Breast epithelium (tissue), 4 donors: ENCODE measurements around the gene CASD1. TPM values are rescaled to one million over a fixed set of nuclear protein-coding genes. Genes with fewer than 3 reads are reported as not detected.

ENCODE experiments used
- DNase-seq, 2 donors: peaks; one replicate each; pipeline ENCODE4 v3.0.0-alpha.2; 2019; ENCODE audit warnings: low spot score in 2 of 2
- H3K27ac ChIP-seq, 2 donors: fragments of 200-600 bp; sonication (generic) in 1 of 2; one replicate each; pipeline ENCODE4 v1.5.1; 2016 to 2019; ENCODE audit warnings: mild to moderate bottlenecking in 1 of 2
- H3K27me3 ChIP-seq, 2 donors: fragments of 200-600 bp; sonication (generic) in 1 of 2; one replicate each; pipeline versions ENCODE4 v1.5.1 to v1.6.0; 2017 to 2019; ENCODE audit warnings: control low read depth in 1 of 2, mild to moderate bottlenecking in 1 of 2
- H3K36me3 ChIP-seq: fragments of 200-600 bp; one replicate; pipeline ENCODE4 v1.5.1; 2019
- H3K4me1 ChIP-seq, 2 donors: fragments of 200-600 bp; sonication (generic); one replicate each; pipeline ENCODE4 v1.5.1; 2016 to 2019; ENCODE audit warnings: control low read depth in 1 of 2
- H3K4me3 ChIP-seq, 3 donors: fragments of 200-600 bp; sonication (generic); 1 replicate in 2 of 3; 2 replicates in 1 of 3; pipeline ENCODE4 v1.5.1; 2016 to 2019; ENCODE audit warnings: mild to moderate bottlenecking in 3 of 3, moderate library complexity in 2 of 3
- H3K9me3 ChIP-seq, 2 donors: fragments of 200-600 bp; sonication (generic) in 1 of 2; one replicate each; pipeline ENCODE4 v1.5.1; 2016 to 2019; ENCODE audit warnings: control low read depth in 1 of 2
- CTCF ChIP-seq, 3 donors: fragments of 450-650 bp; IDR thresholded peaks; one replicate each; pipeline ENCODE4 v1.5.1; 2016 to 2017; ENCODE audit warnings: antibody characterized with exemption in 3 of 3, mild to moderate bottlenecking in 3 of 3, moderate library complexity in 3 of 3
- POLR2A ChIP-seq: fragments of 450-650 bp; IDR thresholded peaks from one replicate; pipeline ENCODE4 v1.6.1; 2016; ENCODE audit warnings: antibody characterized with exemption, mild to moderate bottlenecking, moderate library complexity
- POLR2AphosphoS5 ChIP-seq, 3 donors: sonication (generic); formaldehyde crosslinking; IDR thresholded peaks; one replicate each; pipeline ENCODE4 v1.6.1; 2017; ENCODE audit warnings: antibody characterized with exemption in 3 of 3
- intact Hi-C: fragments of 100-400 bp; cut with DNase I; formaldehyde crosslinking; loops from one replicate; pipeline ENCODE4 v1.15.1; 2023; ENCODE audit warnings: low total_unique reads
- total RNA-seq, 3 donors: library from RNA; depleted of rRNA; stranded (reverse); fragments of >200 nt; gene quantifications; one replicate each; pipeline ENCODE4 v1.1.0, GENCODE V29; 2016

The CASD1 gene
- total RNA-seq, 3 donors from 2014 or later, result 23.7 to 53.6 (median 27.5) TPM

DNA sequence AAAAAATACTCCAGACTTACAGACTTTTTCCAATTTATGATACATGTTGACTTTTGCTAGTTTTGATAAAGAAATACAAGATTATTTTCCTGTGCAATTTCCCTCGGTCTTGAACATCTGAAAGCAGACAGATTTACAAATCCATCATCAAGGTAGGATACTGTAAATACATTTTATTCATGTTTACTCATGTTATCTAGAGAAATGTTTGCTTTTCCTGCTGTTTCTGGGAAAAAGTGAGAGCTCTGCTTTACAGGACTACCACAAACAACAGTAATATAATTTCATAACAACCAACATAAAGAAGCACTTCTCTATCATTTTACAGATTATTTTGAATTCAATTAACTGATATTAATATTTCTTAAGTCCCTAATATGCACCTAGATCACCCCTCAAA, 31.7 kb upstream of the CASD1 start:
- no peaks in the 10 kb centered on the region for H3K9me3 ChIP-seq
- DNase-seq, result no peak
- no peaks in the 10 kb centered on the region for H3K27me3 ChIP-seq
- H3K4me3 ChIP-seq, result no peak overlapping the region
- intact Hi-C loops, result no loop called here
- H3K36me3 ChIP-seq, result no peaks in the 10 kb centered on the region
- no peaks in the 10 kb centered on the region for H3K4me1 ChIP-seq
- TF ChIP-seq CTCF (IDR thresholded peaks at IDR 0.05), result no peak
- TF ChIP-seq POLR2AphosphoS5 (IDR thresholded peaks at IDR 0.05), result no peak
- no peak for TF ChIP-seq POLR2A
- no peak overlapping the region for H3K27ac ChIP-seq

- intact Hi-C loops, result no loop called here
- Histone ChIP-seq H3K36me3 (no peaks in the 10 kb centered on the region), H3K27ac (no peak overlapping the region), H3K4me3 (no peak overlapping the region), H3K4me1 (no peaks in the 10 kb centered on the region), H3K9me3 (no peaks in the 10 kb centered on the region), H3K27me3 (no peaks in the 10 kb centered on the region)
- DNase-seq, result no peak
- no peak for TF ChIP-seq CTCF (IDR thresholded peaks at IDR 0.05)
Measured at GRCh38 chr7:94478648-94479214, 30.9 kb upstream of the CASD1 start.

DNA sequence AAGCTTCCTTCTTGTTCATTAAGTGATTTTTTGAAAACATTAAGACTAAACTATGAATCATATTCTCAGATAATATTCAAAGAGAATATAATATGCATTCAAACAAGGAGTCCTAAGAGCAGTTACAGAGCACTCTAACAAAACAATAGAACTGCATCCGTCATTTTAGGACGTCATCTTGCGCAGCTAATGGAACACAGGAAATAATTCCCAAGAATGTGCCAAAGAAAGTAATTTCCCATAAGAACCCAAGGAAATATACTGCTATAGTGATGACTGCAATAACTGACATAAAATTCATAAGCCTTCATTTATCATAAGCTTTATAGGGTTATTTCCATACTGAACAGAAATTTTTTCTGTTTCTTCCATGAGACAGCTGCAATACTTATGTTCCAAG, 28.3 kb upstream of the CASD1 start:
- TF ChIP-seq POLR2AphosphoS5 (IDR thresholded peaks at IDR 0.05) (no peak), CTCF (IDR thresholded peaks at IDR 0.05) (no peak), POLR2A (no peak)
- H3K27me3 ChIP-seq, result no peaks in the 10 kb centered on the region
- H3K27ac ChIP-seq, result no peak overlapping the region
- H3K36me3 ChIP-seq, result no peaks in the 10 kb centered on the region
- H3K4me1 ChIP-seq, result no peaks in the 10 kb centered on the region
- DNase-seq, result no peak
- no peak overlapping the region for H3K4me3 ChIP-seq
- intact Hi-C loops, result no loop called here
- no peaks in the 10 kb centered on the region for H3K9me3 ChIP-seq

- intact Hi-C loops, result no loop called here
- TF ChIP-seq POLR2A (no peak), POLR2AphosphoS5 (IDR thresholded peaks at IDR 0.05) (no peak), CTCF (IDR thresholded peaks at IDR 0.05) (no peak)
- no peaks in the 10 kb centered on the region for H3K36me3 ChIP-seq
Measured at GRCh38 chr7:94482796-94483195, 26.8 kb upstream of the CASD1 start.

GRCh38 chr7:94483843-94484242, 25.8 kb upstream of the CASD1 start:
- H3K36me3 ChIP-seq, result no peaks in the 10 kb centered on the region
- H3K4me3 ChIP-seq, result no peak overlapping the region
- no peak for DNase-seq
- H3K27ac ChIP-seq, result no peak overlapping the region
- no peaks in the 10 kb centered on the region for H3K9me3 ChIP-seq
- H3K27me3 ChIP-seq, result no peaks in the 10 kb centered on the region
- H3K4me1 ChIP-seq, result no peaks in the 10 kb centered on the region
- TF ChIP-seq CTCF (IDR thresholded peaks at IDR 0.05) (no peak), POLR2A (no peak), POLR2AphosphoS5 (IDR thresholded peaks at IDR 0.05) (no peak)
- intact Hi-C loops, result no loop called here

More at GRCh38 chr7:94482796-94483195, 26.8 kb upstream of the CASD1 start:
- DNase-seq, result no peak
- no peaks in the 10 kb centered on the region for H3K9me3 ChIP-seq
- H3K27me3 ChIP-seq, result no peaks in the 10 kb centered on the region
- H3K4me1 ChIP-seq, result no peaks in the 10 kb centered on the region
- H3K4me3 ChIP-seq, result no peak overlapping the region
- no peak overlapping the region for H3K27ac ChIP-seq
